ENCODE data around the gene PTPRU. TPM values are rescaled to one million over a fixed set of nuclear protein-coding genes. Genes with fewer than 3 reads are reported as not detected.

The PTPRU gene
- total RNA-seq, 1 donor, result 9.4 TPM

DNA sequence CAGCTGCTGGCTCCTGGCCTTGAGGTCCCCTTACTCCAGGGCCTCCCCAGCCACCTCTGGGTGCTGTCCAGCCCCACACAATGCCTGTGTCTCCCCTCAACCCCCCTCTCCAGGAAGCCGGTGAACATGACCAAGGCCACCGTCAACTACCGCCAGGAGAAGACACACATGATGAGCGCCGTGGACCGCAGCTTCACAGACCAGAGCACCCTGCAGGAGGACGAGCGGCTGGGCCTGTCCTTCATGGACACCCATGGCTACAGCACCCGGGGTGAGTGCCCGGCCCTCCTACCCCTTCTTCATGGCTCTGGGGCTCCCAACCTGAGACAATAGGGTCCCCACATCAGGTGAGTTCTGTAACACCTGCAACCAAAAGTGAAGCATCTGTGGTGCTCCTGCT lies 55.4 kb downstream of the PTPRU start:
- H3K4me1 ChIP-seq (ENCODE audit: insufficient read depth, low read length), result no peaks in the 10 kb centered on the region
- DNase-seq (ENCODE audit: insufficient read length, low spot score, missing footprints), result peak; percentile 50
- no peak overlapping the region for H3K4me2 ChIP-seq (ENCODE audit: insufficient read depth, low read length)
- no peaks in the 10 kb centered on the region for H3K27me3 ChIP-seq (ENCODE audit: insufficient read depth, low read length)
- H3K79me2 ChIP-seq (ENCODE audit: insufficient read depth, low read length), result no peaks in the 10 kb centered on the region
- no peak overlapping the region for H3K4me3 ChIP-seq (ENCODE audit: insufficient read depth, low read length)
- H3K9me3 ChIP-seq (ENCODE audit: low read depth, low read length), result no peaks in the 10 kb centered on the region
- no peaks in the 10 kb centered on the region for H3K36me3 ChIP-seq (ENCODE audit: insufficient read depth, low read length)
- H4K20me1 ChIP-seq (ENCODE audit: insufficient read depth, low read length), result no peaks in the 10 kb centered on the region
- H2AFZ ChIP-seq (ENCODE audit: low read length), result no peak overlapping the region
- TF ChIP-seq, protein P1, sequence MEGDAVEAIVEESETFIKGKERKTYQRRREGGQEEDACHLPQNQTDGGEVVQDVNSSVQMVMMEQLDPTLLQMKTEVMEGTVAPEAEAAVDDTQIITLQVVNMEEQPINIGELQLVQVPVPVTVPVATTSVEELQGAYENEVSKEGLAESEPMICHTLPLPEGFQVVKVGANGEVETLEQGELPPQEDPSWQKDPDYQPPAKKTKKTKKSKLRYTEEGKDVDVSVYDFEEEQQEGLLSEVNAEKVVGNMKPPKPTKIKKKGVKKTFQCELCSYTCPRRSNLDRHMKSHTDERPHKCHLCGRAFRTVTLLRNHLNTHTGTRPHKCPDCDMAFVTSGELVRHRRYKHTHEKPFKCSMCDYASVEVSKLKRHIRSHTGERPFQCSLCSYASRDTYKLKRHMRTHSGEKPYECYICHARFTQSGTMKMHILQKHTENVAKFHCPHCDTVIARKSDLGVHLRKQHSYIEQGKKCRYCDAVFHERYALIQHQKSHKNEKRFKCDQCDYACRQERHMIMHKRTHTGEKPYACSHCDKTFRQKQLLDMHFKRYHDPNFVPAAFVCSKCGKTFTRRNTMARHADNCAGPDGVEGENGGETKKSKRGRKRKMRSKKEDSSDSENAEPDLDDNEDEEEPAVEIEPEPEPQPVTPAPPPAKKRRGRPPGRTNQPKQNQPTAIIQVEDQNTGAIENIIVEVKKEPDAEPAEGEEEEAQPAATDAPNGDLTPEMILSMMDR (IDR thresholded peaks at IDR 0.05; ENCODE audit: extremely low read depth, low read depth, low read length), result no peak
- no peak overlapping the region for H3K27ac ChIP-seq (ENCODE audit: low read depth, low read length)

DNA sequence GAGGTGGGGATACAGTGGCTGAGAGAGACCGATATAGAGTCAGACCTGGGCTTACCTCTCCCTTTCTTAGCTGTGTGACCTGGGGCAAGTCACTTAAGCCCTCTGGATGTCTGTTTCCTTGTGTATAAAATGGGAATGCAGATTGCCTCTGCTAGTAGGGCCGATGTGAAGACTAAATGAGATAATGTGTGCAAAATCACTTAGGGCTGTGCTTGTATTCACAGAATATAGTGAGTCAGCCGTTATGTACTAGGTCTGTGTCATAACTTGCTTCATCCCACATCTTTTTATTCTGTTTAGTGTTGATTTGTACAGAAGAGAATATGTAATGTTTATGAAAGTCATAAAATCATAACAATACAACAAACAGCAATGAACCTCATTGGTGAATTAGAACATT lies 56.0 kb downstream of the PTPRU start:
- peak; percentile 81 for DNase-seq (ENCODE audit: insufficient read length, low spot score, missing footprints)
- no peaks in the 10 kb centered on the region for H3K4me1 ChIP-seq (ENCODE audit: insufficient read depth, low read length)
- H2AFZ ChIP-seq (ENCODE audit: low read length), result no peak overlapping the region
- H3K4me2 ChIP-seq (ENCODE audit: insufficient read depth, low read length), result no peak overlapping the region
- H3K27me3 ChIP-seq (ENCODE audit: insufficient read depth, low read length), result no peaks in the 10 kb centered on the region
- no peak overlapping the region for H3K27ac ChIP-seq (ENCODE audit: low read depth, low read length)
- no peaks in the 10 kb centered on the region for H3K9me3 ChIP-seq (ENCODE audit: low read depth, low read length)
- H3K79me2 ChIP-seq (ENCODE audit: insufficient read depth, low read length), result no peaks in the 10 kb centered on the region
- no peak overlapping the region for H3K4me3 ChIP-seq (ENCODE audit: insufficient read depth, low read length)
- H4K20me1 ChIP-seq (ENCODE audit: insufficient read depth, low read length), result no peaks in the 10 kb centered on the region
- TF ChIP-seq, protein P1 (IDR thresholded peaks at IDR 0.05; ENCODE audit: extremely low read depth, low read depth, low read length), result no peak
- no peaks in the 10 kb centered on the region for H3K36me3 ChIP-seq (ENCODE audit: insufficient read depth, low read length)

DNA sequence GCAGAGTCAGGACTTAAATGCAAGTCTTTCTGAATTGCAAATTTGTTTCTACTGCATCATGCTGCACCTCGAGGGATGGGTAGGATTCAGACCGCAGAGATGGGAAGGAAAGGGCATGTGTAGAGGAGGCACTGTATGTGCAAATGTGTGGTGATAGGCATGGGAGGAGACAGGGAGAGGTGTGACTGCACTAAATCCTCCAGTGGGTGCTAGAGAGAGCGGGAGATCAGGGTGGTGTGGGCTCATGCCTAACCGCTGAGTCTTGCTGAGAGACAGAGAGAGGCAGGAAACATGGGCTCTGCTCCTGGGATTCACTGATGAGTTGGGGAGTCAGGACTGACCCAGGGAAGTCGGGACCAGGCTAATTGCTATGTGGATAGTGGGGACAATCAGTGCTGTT lies 61.1 kb downstream of the PTPRU start:
- TF ChIP-seq, protein P1 (IDR thresholded peaks at IDR 0.05; ENCODE audit: extremely low read depth, low read depth, low read length), result no peak
- no peaks in the 10 kb centered on the region for H4K20me1 ChIP-seq (ENCODE audit: insufficient read depth, low read length)
- no peak overlapping the region for H3K27ac ChIP-seq (ENCODE audit: low read depth, low read length)
- no peaks in the 10 kb centered on the region for H3K4me1 ChIP-seq (ENCODE audit: insufficient read depth, low read length)
- H3K27me3 ChIP-seq (ENCODE audit: insufficient read depth, low read length), result no peaks in the 10 kb centered on the region
- peak; percentile 43 for DNase-seq (ENCODE audit: insufficient read length, low spot score, missing footprints)
- no peak overlapping the region for H2AFZ ChIP-seq (ENCODE audit: low read length)
- no peaks in the 10 kb centered on the region for H3K79me2 ChIP-seq (ENCODE audit: insufficient read depth, low read length)
- H3K4me3 ChIP-seq (ENCODE audit: insufficient read depth, low read length), result no peak overlapping the region
- no peak overlapping the region for H3K4me2 ChIP-seq (ENCODE audit: insufficient read depth, low read length)
- H3K9me3 ChIP-seq (ENCODE audit: low read depth, low read length), result no peaks in the 10 kb centered on the region
- no peaks in the 10 kb centered on the region for H3K36me3 ChIP-seq (ENCODE audit: insufficient read depth, low read length)

DNA sequence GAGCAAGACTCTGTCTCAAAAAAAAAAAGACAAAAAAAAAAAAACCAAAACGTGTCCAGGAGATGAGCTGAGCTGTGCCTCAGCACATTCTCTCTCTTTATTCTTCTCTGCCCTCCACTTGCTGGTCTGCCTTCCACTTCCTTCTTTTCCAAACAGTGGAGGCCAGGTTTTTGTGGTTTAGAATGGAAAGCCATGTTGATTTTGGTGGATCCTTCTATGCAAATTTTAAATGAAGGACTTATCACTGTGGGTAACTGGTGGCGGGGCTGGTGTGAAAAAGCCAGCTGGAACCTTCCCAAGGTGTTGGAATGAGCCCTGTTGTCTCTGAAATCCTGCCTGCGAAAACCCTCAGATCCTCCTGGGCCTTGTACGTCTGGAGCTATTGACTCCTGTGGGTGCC lies 61.9 kb downstream of the PTPRU start:
- H3K9me3 ChIP-seq (ENCODE audit: low read depth, low read length), result no peaks in the 10 kb centered on the region
- no peak overlapping the region for H3K27ac ChIP-seq (ENCODE audit: low read depth, low read length)
- H3K79me2 ChIP-seq (ENCODE audit: insufficient read depth, low read length), result no peaks in the 10 kb centered on the region
- DNase-seq (ENCODE audit: insufficient read length, low spot score, missing footprints), result no peak
- H3K36me3 ChIP-seq (ENCODE audit: insufficient read depth, low read length), result no peaks in the 10 kb centered on the region
- TF ChIP-seq, protein P1 (IDR thresholded peaks at IDR 0.05; ENCODE audit: extremely low read depth, low read depth, low read length), result no peak
- H4K20me1 ChIP-seq (ENCODE audit: insufficient read depth, low read length), result no peaks in the 10 kb centered on the region
- no peaks in the 10 kb centered on the region for H3K27me3 ChIP-seq (ENCODE audit: insufficient read depth, low read length)
- no peak overlapping the region for H3K4me2 ChIP-seq (ENCODE audit: insufficient read depth, low read length)
- no peaks in the 10 kb centered on the region for H3K4me1 ChIP-seq (ENCODE audit: insufficient read depth, low read length)
- no peak overlapping the region for H2AFZ ChIP-seq (ENCODE audit: low read length)
- H3K4me3 ChIP-seq (ENCODE audit: insufficient read depth, low read length), result no peak overlapping the region

Measured in osteoblast (primary cell).